SK-N-MC (cell line): ENCODE results near the gene BRCA2.

ENCODE experiments used
- EZH2 ChIP-seq: fragments of 200-600 bp; sonication (generic); IDR thresholded peaks from one replicate; pipeline ENCODE4 v1.6.1; 2017; ENCODE audit warnings: antibody characterized with exemption
- POLR2AphosphoS5 ChIP-seq: IDR thresholded peaks from 2 replicates; pipeline ENCODE4 v1.6.1; 2012; ENCODE audit warnings: mild to moderate bottlenecking, low read depth, low read length, borderline replicate concordance

GRCh38 chr13:32446773-32447465 lies 131.6 kb downstream of the BRCA2 start:
- TF ChIP-seq EZH2 (no peak), POLR2AphosphoS5 (no peak)
